Measurements from ENCODE around the gene ENC1. TPM values are rescaled to one million over a fixed set of nuclear protein-coding genes. Genes with fewer than 3 reads are reported as not detected.

ENC1 gene
- total RNA-seq, 1 donor from 2014 or later: 162 TPM

DNA sequence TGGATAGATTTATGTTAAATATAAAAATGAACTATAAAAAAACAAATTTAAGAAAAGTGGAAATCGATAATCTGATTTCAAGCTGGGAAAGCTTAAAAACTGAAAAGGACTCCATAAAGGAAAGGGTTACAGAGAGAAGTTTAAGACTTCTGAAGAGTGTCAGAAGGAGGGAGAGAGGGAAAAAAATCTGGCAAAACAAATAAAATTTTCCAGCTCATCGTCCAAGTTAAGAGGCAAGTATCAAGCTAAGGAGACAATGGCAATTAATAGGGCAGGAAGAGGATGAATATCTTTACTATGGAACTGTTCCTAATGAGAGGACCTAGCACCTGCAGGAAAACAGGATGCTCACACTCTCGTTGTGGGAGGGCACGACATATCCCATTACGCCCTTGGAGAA, 24.0 kb upstream of the ENC1 start:
- H3K4me3 Mint-ChIP-seq (ENCODE audit: unreplicated experiment): no peak overlapping the region
- H3K9me3 Mint-ChIP-seq (ENCODE audit: unreplicated experiment): no peaks in the 10 kb centered on the region

DNA sequence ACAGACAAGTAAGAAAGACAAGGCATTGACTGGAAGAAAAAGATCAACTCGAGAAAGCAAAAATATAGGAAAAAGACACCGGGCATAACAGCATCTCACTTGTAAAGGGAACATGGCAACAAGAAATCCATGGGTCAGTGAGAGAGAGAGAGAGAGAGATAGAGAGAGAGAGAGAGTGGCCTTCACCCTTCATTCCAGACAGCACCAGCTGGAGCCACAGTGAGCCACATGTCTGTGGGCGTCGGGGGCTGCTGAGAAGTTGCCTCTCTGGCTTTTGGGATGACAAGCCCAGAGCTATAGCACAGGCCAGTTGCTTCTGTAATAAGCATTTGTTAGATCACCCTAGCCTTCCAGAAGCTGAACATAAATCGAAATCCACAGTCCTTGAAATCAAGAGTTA, 20.3 kb upstream of the ENC1 start:
- DNase-seq (ENCODE audit: low spot score): no peak

More for the DNA sequence above, 24.0 kb upstream of the ENC1 start:
- TF ChIP-seq CTCF (IDR thresholded peaks at IDR 0.05; ENCODE audit: unreplicated experiment): no peak
- no peaks in the 10 kb centered on the region for H3K27me3 Mint-ChIP-seq (ENCODE audit: unreplicated experiment)
- no peak overlapping the region for H3K27ac Mint-ChIP-seq (ENCODE audit: unreplicated experiment)
- no peak for DNase-seq (ENCODE audit: low spot score)
- H3K36me3 Mint-ChIP-seq (ENCODE audit: low read depth, unreplicated experiment): no peaks in the 10 kb centered on the region
- no peaks in the 10 kb centered on the region for H3K4me1 Mint-ChIP-seq (ENCODE audit: unreplicated experiment)

DNA sequence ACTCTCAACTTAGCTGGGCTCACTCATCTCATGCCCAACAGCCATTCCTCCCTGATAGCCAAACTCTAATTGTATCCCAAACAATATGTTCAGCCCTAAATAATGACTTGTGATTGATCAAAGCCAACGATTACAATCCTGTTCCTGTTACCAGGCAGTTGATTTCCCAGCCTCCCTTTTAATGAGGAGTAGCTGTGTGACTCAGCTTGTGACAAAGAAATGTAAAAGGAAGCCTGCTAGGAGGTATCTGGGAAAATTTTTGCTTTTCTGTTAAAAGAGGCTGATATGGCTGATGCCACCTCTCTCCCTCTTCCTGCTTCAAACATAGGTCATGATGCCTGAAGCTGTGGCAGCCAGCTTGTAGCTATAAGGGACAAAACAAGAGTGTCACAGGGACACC, 19.6 kb upstream of the ENC1 start:
- Mint-ChIP-seq H3K27ac (ENCODE audit: unreplicated experiment) (no peak overlapping the region), H3K4me3 (ENCODE audit: unreplicated experiment) (no peak overlapping the region), H3K36me3 (ENCODE audit: low read depth, unreplicated experiment) (no peaks in the 10 kb centered on the region), H3K27me3 (ENCODE audit: unreplicated experiment) (no peaks in the 10 kb centered on the region), H3K9me3 (ENCODE audit: unreplicated experiment) (no peaks in the 10 kb centered on the region), H3K4me1 (ENCODE audit: unreplicated experiment) (no peaks in the 10 kb centered on the region)
- no peak for TF ChIP-seq CTCF (IDR thresholded peaks at IDR 0.05; ENCODE audit: unreplicated experiment)
- no peak for DNase-seq (ENCODE audit: low spot score)

More for the DNA sequence above, 20.3 kb upstream of the ENC1 start:
- no peaks in the 10 kb centered on the region for H3K36me3 Mint-ChIP-seq (ENCODE audit: low read depth, unreplicated experiment)
- no peak overlapping the region for H3K27ac Mint-ChIP-seq (ENCODE audit: unreplicated experiment)
- H3K4me3 Mint-ChIP-seq (ENCODE audit: unreplicated experiment): no peak overlapping the region
- no peaks in the 10 kb centered on the region for H3K27me3 Mint-ChIP-seq (ENCODE audit: unreplicated experiment)
- no peaks in the 10 kb centered on the region for H3K9me3 Mint-ChIP-seq (ENCODE audit: unreplicated experiment)
- TF ChIP-seq CTCF (IDR thresholded peaks at IDR 0.05; ENCODE audit: unreplicated experiment): no peak
- H3K4me1 Mint-ChIP-seq (ENCODE audit: unreplicated experiment): no peaks in the 10 kb centered on the region

GRCh38 chr5:74659172-74659571, 18.6 kb upstream of the ENC1 start:
- no peak for DNase-seq (ENCODE audit: low spot score)
- no peaks in the 10 kb centered on the region for H3K27me3 Mint-ChIP-seq (ENCODE audit: unreplicated experiment)
- no peak for TF ChIP-seq CTCF (IDR thresholded peaks at IDR 0.05; ENCODE audit: unreplicated experiment)
- no peaks in the 10 kb centered on the region for H3K9me3 Mint-ChIP-seq (ENCODE audit: unreplicated experiment)
- no peaks in the 10 kb centered on the region for H3K36me3 Mint-ChIP-seq (ENCODE audit: low read depth, unreplicated experiment)
- no peak overlapping the region for H3K4me3 Mint-ChIP-seq (ENCODE audit: unreplicated experiment)
- H3K4me1 Mint-ChIP-seq (ENCODE audit: unreplicated experiment): peaks cover 7% of the 10 kb centered on the region
- H3K27ac Mint-ChIP-seq (ENCODE audit: unreplicated experiment): no peak overlapping the region

- no peaks in the 10 kb centered on the region for H3K27me3 Mint-ChIP-seq (ENCODE audit: unreplicated experiment)
- peaks cover 7% of the 10 kb centered on the region for H3K4me1 Mint-ChIP-seq (ENCODE audit: unreplicated experiment)
- no peaks in the 10 kb centered on the region for H3K9me3 Mint-ChIP-seq (ENCODE audit: unreplicated experiment)
- no peaks in the 10 kb centered on the region for H3K36me3 Mint-ChIP-seq (ENCODE audit: low read depth, unreplicated experiment)
- H3K27ac Mint-ChIP-seq (ENCODE audit: unreplicated experiment): no peak overlapping the region
- no peak for TF ChIP-seq CTCF (IDR thresholded peaks at IDR 0.05; ENCODE audit: unreplicated experiment)
- no peak overlapping the region for H3K4me3 Mint-ChIP-seq (ENCODE audit: unreplicated experiment)
- DNase-seq (ENCODE audit: low spot score): no peak
Observed at GRCh38 chr5:74657165-74657564, 16.6 kb upstream of the ENC1 start.

Measured in endothelial cell (in vitro differentiated cells).